ENCODE measurements around the gene DHRS1.

Gene DHRS1

GRCh38 chr14:24259282-24260025 is 40.1 kb downstream of the DHRS1 start:
- H3K4me3 Mint-ChIP-seq: no peak overlapping the region
- ATAC-seq: no peak
- peaks cover 27% of the 10 kb centered on the region for H3K36me3 Mint-ChIP-seq
- H3K9me3 Mint-ChIP-seq: no peaks in the 10 kb centered on the region
- H3K27me3 Mint-ChIP-seq: no peaks in the 10 kb centered on the region
- H3K4me1 Mint-ChIP-seq: no peaks in the 10 kb centered on the region
- H3K27ac Mint-ChIP-seq: no peak overlapping the region

- H3K27ac Mint-ChIP-seq: no peak overlapping the region
- ATAC-seq: no peak
- H3K27me3 Mint-ChIP-seq: no peaks in the 10 kb centered on the region
- no peaks in the 10 kb centered on the region for H3K9me3 Mint-ChIP-seq
- peaks cover 34% of the 10 kb centered on the region for H3K36me3 Mint-ChIP-seq
- H3K4me1 Mint-ChIP-seq: no peaks in the 10 kb centered on the region
- H3K4me3 Mint-ChIP-seq: no peak overlapping the region
These were observed 40.9 kb downstream of the DHRS1 start for GRCh38 chr14:24258548-24259265.

- no peak overlapping the region for H3K27ac Mint-ChIP-seq
- no peaks in the 10 kb centered on the region for H3K4me1 Mint-ChIP-seq
- H3K36me3 Mint-ChIP-seq: peaks cover 36% of the 10 kb centered on the region
- H3K27me3 Mint-ChIP-seq: no peaks in the 10 kb centered on the region
- no peak for ATAC-seq
- H3K9me3 Mint-ChIP-seq: no peaks in the 10 kb centered on the region
- no peak overlapping the region for H3K4me3 Mint-ChIP-seq
These were observed 41.5 kb downstream of the DHRS1 start for GRCh38 chr14:24258119-24258518.

GRCh38 chr14:24256960-24257359 is 42.6 kb downstream of the DHRS1 start:
- no peaks in the 10 kb centered on the region for H3K27me3 Mint-ChIP-seq

GRCh38 chr14:24255931-24256711 is 43.5 kb downstream of the DHRS1 start:
- Mint-ChIP-seq H3K27me3 (no peaks in the 10 kb centered on the region), H3K36me3 (peaks cover 23% of the 10 kb centered on the region), H3K27ac (peak overlapping the region; percentile 27), H3K9me3 (no peaks in the 10 kb centered on the region), H3K4me1 (no peaks in the 10 kb centered on the region), H3K4me3 (no peak overlapping the region)
- no peak for ATAC-seq

More at GRCh38 chr14:24256960-24257359, 42.6 kb downstream of the DHRS1 start:
- Mint-ChIP-seq H3K36me3 (peaks cover 26% of the 10 kb centered on the region), H3K27ac (no peak overlapping the region), H3K4me1 (no peaks in the 10 kb centered on the region), H3K9me3 (no peaks in the 10 kb centered on the region), H3K4me3 (no peak overlapping the region)
- ATAC-seq: no peak

GRCh38 chr14:24255438-24255837 is 44.1 kb downstream of the DHRS1 start:
- H3K36me3 Mint-ChIP-seq: peaks cover 21% of the 10 kb centered on the region
- ATAC-seq: no peak
- peak overlapping the region; percentile 27 for H3K27ac Mint-ChIP-seq

GRCh38 chr14:24254630-24255392 is 44.8 kb downstream of the DHRS1 start:
- peaks cover 25% of the 10 kb centered on the region for H3K36me3 Mint-ChIP-seq
- H3K4me1 Mint-ChIP-seq: no peaks in the 10 kb centered on the region
- no peak overlapping the region for H3K27ac Mint-ChIP-seq
- H3K4me3 Mint-ChIP-seq: no peak overlapping the region
- no peaks in the 10 kb centered on the region for H3K27me3 Mint-ChIP-seq
- H3K9me3 Mint-ChIP-seq: no peaks in the 10 kb centered on the region
- ATAC-seq: no peak

More at GRCh38 chr14:24255438-24255837, 44.1 kb downstream of the DHRS1 start:
- no peak overlapping the region for H3K4me3 Mint-ChIP-seq
- H3K27me3 Mint-ChIP-seq: no peaks in the 10 kb centered on the region
- no peaks in the 10 kb centered on the region for H3K9me3 Mint-ChIP-seq
- H3K4me1 Mint-ChIP-seq: no peaks in the 10 kb centered on the region

- Mint-ChIP-seq H3K36me3 (peaks cover 30% of the 10 kb centered on the region), H3K9me3 (no peaks in the 10 kb centered on the region), H3K27me3 (no peaks in the 10 kb centered on the region), H3K4me1 (no peaks in the 10 kb centered on the region), H3K27ac (no peak overlapping the region), H3K4me3 (no peak overlapping the region)
- no peak for ATAC-seq
These were observed 45.6 kb downstream of the DHRS1 start for GRCh38 chr14:24253936-24254335.

- H3K36me3 Mint-ChIP-seq: peaks cover 30% of the 10 kb centered on the region
- no peaks in the 10 kb centered on the region for H3K27me3 Mint-ChIP-seq
- peaks cover 4% of the 10 kb centered on the region for H3K4me1 Mint-ChIP-seq
- H3K4me3 Mint-ChIP-seq: no peak overlapping the region
- H3K27ac Mint-ChIP-seq: no peak overlapping the region
- H3K9me3 Mint-ChIP-seq: no peaks in the 10 kb centered on the region
- ATAC-seq: no peak
These were observed 47.1 kb downstream of the DHRS1 start for GRCh38 chr14:24252289-24253124.

- H3K27me3 Mint-ChIP-seq: no peaks in the 10 kb centered on the region
- peaks cover 10% of the 10 kb centered on the region for H3K4me1 Mint-ChIP-seq
- H3K9me3 Mint-ChIP-seq: no peaks in the 10 kb centered on the region
- no peak for ATAC-seq
- no peak overlapping the region for H3K27ac Mint-ChIP-seq
- H3K4me3 Mint-ChIP-seq: no peak overlapping the region
- peaks cover 26% of the 10 kb centered on the region for H3K36me3 Mint-ChIP-seq
These were observed 47.7 kb downstream of the DHRS1 start for GRCh38 chr14:24251880-24252288.

GRCh38 chr14:24250354-24250753 is 49.2 kb downstream of the DHRS1 start:
- Mint-ChIP-seq H3K36me3 (peaks cover 24% of the 10 kb centered on the region), H3K27ac (no peak overlapping the region), H3K9me3 (no peaks in the 10 kb centered on the region), H3K4me3 (no peak overlapping the region), H3K4me1 (peaks cover 12% of the 10 kb centered on the region), H3K27me3 (no peaks in the 10 kb centered on the region)
- no peak for ATAC-seq

GRCh38 chr14:24249230-24250021 is 50.2 kb downstream of the DHRS1 start:
- H3K27ac Mint-ChIP-seq: peak overlapping the region; percentile 46
- peaks cover 12% of the 10 kb centered on the region for H3K4me1 Mint-ChIP-seq
- peaks cover 19% of the 10 kb centered on the region for H3K36me3 Mint-ChIP-seq
- H3K9me3 Mint-ChIP-seq: no peaks in the 10 kb centered on the region
- no peak overlapping the region for H3K4me3 Mint-ChIP-seq
- ATAC-seq: no peak
- H3K27me3 Mint-ChIP-seq: no peaks in the 10 kb centered on the region

GRCh38 chr14:24247422-24247821 is 52.2 kb downstream of the DHRS1 start:
- Mint-ChIP-seq H3K9me3 (no peaks in the 10 kb centered on the region), H3K4me1 (peaks cover 25% of the 10 kb centered on the region), H3K4me3 (peak overlapping the region; percentile 11), H3K27me3 (no peaks in the 10 kb centered on the region), H3K27ac (peak overlapping the region; percentile 73), H3K36me3 (peaks cover 11% of the 10 kb centered on the region)
- no peak for ATAC-seq

All from stimulated activated memory B cell treated with anti-CD40 and anti-IgM and Interleukin-4, amounts not matched to agents 10 μg/mL and 1 μg/mL and 100 μg/mL, for 72 hours (primary cell).